ENCODE measurements around the gene ARHGEF4. TPM values are rescaled to one million over a fixed set of nuclear protein-coding genes. Genes with fewer than 3 reads are reported as not detected.
A peak's percentile ranks its signal among the peaks of the same experiment; 100 is the strongest.

ARHGEF4 gene
- total and polyA plus RNA-seq, 11 donors: 0.30 to 5.5 (median 3.8) TPM

GRCh38 chr2:131036269-131036668, 199.6 kb downstream of the ARHGEF4 start:
- 54 to 67% (median 58%) methylated on average over 6 of the region's 6 CpGs for WGBS, 4 donors
- DNase-seq (peak in 1 of 5 donors; percentile 14), ATAC-seq (no peak)
- no peaks in the 10 kb centered on the region for H3K36me3 ChIP-seq
- no peaks in the 10 kb centered on the region for H3K9me3 ChIP-seq
- H3K4me3 ChIP-seq: no peak overlapping the region
- H3K4me1 ChIP-seq: peaks cover 0 to 32% (median 4%) of the 10 kb centered on the region in 12 donors
- TF ChIP-seq POLR2A (IDR thresholded peaks at IDR 0.05): no peak
- no peak for TF ChIP-seq CTCF (IDR thresholded peaks at IDR 0.05)
- intact Hi-C loops (cut with DNase I): no loop called here
- H3K27me3 ChIP-seq: peaks cover 0 to 48% (median 10%) of the 10 kb centered on the region in 9 donors
- no peak overlapping the region for H3K27ac ChIP-seq

- intact Hi-C loops (cut with DNase I): no loop called here
- WGBS, 4 donors: 85 to 91% (median 87%) methylated on average over 9 to 11 of the region's 11 CpGs
- peaks cover 0 to 32% (median 4%) of the 10 kb centered on the region in 12 donors for H3K4me1 ChIP-seq
- H3K27me3 ChIP-seq: peaks cover 0 to 48% (median 10%) of the 10 kb centered on the region in 9 donors
- ATAC-seq (no peak), DNase-seq (no peak)
- H3K36me3 ChIP-seq: no peaks in the 10 kb centered on the region
- H3K27ac ChIP-seq: no peak overlapping the region
- TF ChIP-seq POLR2A (IDR thresholded peaks at IDR 0.05) (no peak), CTCF (IDR thresholded peaks at IDR 0.05) (no peak)
- no peaks in the 10 kb centered on the region for H3K9me3 ChIP-seq
- H3K4me3 ChIP-seq: no peak overlapping the region
These were observed 200.1 kb downstream of the ARHGEF4 start for GRCh38 chr2:131036696-131037397.

- intact Hi-C loops (cut with DNase I): no loop called here
- Histone ChIP-seq H3K27me3 (peaks cover 0 to 48% (median 10%) of the 10 kb centered on the region in 9 donors), H3K4me3 (no peak overlapping the region), H3K9me3 (no peaks in the 10 kb centered on the region), H3K27ac (no peak overlapping the region), H3K4me1 (peaks cover 0 to 32% (median 4%) of the 10 kb centered on the region in 12 donors), H3K36me3 (no peaks in the 10 kb centered on the region)
- ATAC-seq (no peak), DNase-seq (no peak)
- no peak for TF ChIP-seq CTCF (IDR thresholded peaks at IDR 0.05)
- TF ChIP-seq POLR2A (IDR thresholded peaks at IDR 0.05): no peak
- WGBS, 4 donors: 54 to 72% (median 69%) methylated on average over 5 to 6 of the region's 6 CpGs
These were observed 200.9 kb downstream of the ARHGEF4 start for GRCh38 chr2:131037398-131038257.

All from heart left ventricle (tissue), 16 donors.